ENCODE data around the gene FUT7. TPM values are rescaled to one million over a fixed set of nuclear protein-coding genes. Genes with fewer than 3 reads are reported as not detected.

Gene FUT7
- total and polyA plus RNA-seq, 9 of the 15 experiments (the other 6 are each of a cell fraction or from before 2014, with no cell fraction given): not detected

GRCh38 chr9:137062384-137062783 lies 30.5 kb upstream of the FUT7 start:
- no peaks in the 10 kb centered on the region for H3K9me1 ChIP-seq (ENCODE audit: control insufficient read depth, insufficient read depth, low read length)
- CTCF ChIA-PET (ENCODE audit: low intra/inter-chr PET ratio): no interaction called here
- no peak overlapping the region; a peak in 1 of 4 replicates for H3K9ac ChIP-seq (ENCODE audit: insufficient read depth in 1 of 2, low read depth in 2 of 2, low read length in 2 of 2)
- no peak overlapping the region for H3K27ac ChIP-seq (ENCODE audit: extremely low read depth, low read depth, low read length)
- in situ Hi-C loops (cut with MboI) (no loop called here), intact Hi-C loops (cut with micrococcal nuclease) (no loop called here)
- POLR2A ChIA-PET: interaction anchor here (0.5 kb wide), 1 partner anchor 186 kb away, joined by 5 read pairs; no protein-coding TSS in a partner anchor
- H3K4me2 ChIP-seq (ENCODE audit: insufficient read depth, low read length): no peak overlapping the region
- no peak for FAIRE-seq
- 0 out of 2 replicates have a peak, but pooled peaks cover 8% of the 10 kb centered on the region for H4K20me1 ChIP-seq (replicated peaks; ENCODE audit: control insufficient read depth, insufficient read depth, low read length)
- H3K79me2 ChIP-seq (ENCODE audit: control insufficient read depth, insufficient read depth, low read length): peaks cover 5% of the 10 kb centered on the region; the same call in 1 of the 3 replicates
- no peaks in the 10 kb centered on the region for H3K9me3 ChIP-seq (replicated peaks; ENCODE audit: control insufficient read depth, insufficient read depth, low read depth, low read length)
- H3K4me1 ChIP-seq (replicated peaks in 1 of 2; ENCODE audit: control insufficient read depth in 2 of 2, insufficient read depth in 2 of 2, low read length in 2 of 2): peaks cover 0 to 40% of the 10 kb centered on the region in 2 experiments; a peak in 2 of 5 replicates
- H3K27me3 ChIP-seq (ENCODE audit: control insufficient read depth in 2 of 2, insufficient read depth in 2 of 2, low read length in 2 of 2): no peaks in the 10 kb centered on the region
- no peak overlapping the region for H3K4me3 ChIP-seq
- peaks cover 33% of the 10 kb centered on the region; the same call in 2 of the 3 replicates for H3K36me3 ChIP-seq (ENCODE audit: control insufficient read depth, insufficient read depth, low read length)
- no peak overlapping the region for H2AFZ ChIP-seq (ENCODE audit: low read depth, low read length)
- BruUV-seq (replicated peaks): TSS peak; percentile 45
- no peak for DNase-seq (ENCODE audit: extremely low read depth in 1 of 4, low spot score in 3 of 4)
- 71% methylated on average over 13 of the region's 15 CpGs for WGBS (ENCODE audit: insufficient coverage, low coverage, missing lambda C conversion rate)
- no peak for TF ChIP-seq TAF9B (IDR thresholded peaks at IDR 0.05; ENCODE audit: partially characterized antibody)
- no peak for TF ChIP-seq ZNF311 (CRISPR knock-in tag; IDR thresholded peaks at IDR 0.05)
- no peak for TF ChIP-seq CREB1 (IDR thresholded peaks at IDR 0.05)
- no peak for TF ChIP-seq CREB1 (CRISPR knock-in tag; IDR thresholded peaks at IDR 0.05)
- no peak for TF ChIP-seq SIRT6 (IDR thresholded peaks at IDR 0.05; ENCODE audit: low read depth, low read length)
- no peak for TF ChIP-seq SLC30A9 (CRISPR knock-in tag; IDR thresholded peaks at IDR 0.05)
- no peak for TF ChIP-seq MTF1 (CRISPR knock-in tag; IDR thresholded peaks at IDR 0.05; ENCODE audit: borderline replicate concordance)
- TF ChIP-seq ZKSCAN1 (IDR thresholded peaks at IDR 0.05; ENCODE audit: low read depth, low read length): no peak
- no peak for TF ChIP-seq HDAC2 (IDR thresholded peaks at IDR 0.05)
- no peak for TF ChIP-seq KLF6 (CRISPR knock-in tag; IDR thresholded peaks at IDR 0.05; ENCODE audit: borderline replicate concordance)
- TF ChIP-seq PHF21A (IDR thresholded peaks at IDR 0.05; ENCODE audit: borderline replicate concordance, low read depth): no peak
- no peak for TF ChIP-seq ZNF695 (CRISPR knock-in tag; IDR thresholded peaks at IDR 0.05)
- no peak for TF ChIP-seq ZNF212 (CRISPR knock-in tag; IDR thresholded peaks at IDR 0.05)
- no peak for TF ChIP-seq SETDB1 (IDR thresholded peaks at IDR 0.05; ENCODE audit: low read length)
- no peak for TF ChIP-seq LCOR (CRISPR knock-in tag; IDR thresholded peaks at IDR 0.05)
- no peak for TF ChIP-seq L3MBTL2 (IDR thresholded peaks at IDR 0.05)
- TF ChIP-seq, protein P1, sequence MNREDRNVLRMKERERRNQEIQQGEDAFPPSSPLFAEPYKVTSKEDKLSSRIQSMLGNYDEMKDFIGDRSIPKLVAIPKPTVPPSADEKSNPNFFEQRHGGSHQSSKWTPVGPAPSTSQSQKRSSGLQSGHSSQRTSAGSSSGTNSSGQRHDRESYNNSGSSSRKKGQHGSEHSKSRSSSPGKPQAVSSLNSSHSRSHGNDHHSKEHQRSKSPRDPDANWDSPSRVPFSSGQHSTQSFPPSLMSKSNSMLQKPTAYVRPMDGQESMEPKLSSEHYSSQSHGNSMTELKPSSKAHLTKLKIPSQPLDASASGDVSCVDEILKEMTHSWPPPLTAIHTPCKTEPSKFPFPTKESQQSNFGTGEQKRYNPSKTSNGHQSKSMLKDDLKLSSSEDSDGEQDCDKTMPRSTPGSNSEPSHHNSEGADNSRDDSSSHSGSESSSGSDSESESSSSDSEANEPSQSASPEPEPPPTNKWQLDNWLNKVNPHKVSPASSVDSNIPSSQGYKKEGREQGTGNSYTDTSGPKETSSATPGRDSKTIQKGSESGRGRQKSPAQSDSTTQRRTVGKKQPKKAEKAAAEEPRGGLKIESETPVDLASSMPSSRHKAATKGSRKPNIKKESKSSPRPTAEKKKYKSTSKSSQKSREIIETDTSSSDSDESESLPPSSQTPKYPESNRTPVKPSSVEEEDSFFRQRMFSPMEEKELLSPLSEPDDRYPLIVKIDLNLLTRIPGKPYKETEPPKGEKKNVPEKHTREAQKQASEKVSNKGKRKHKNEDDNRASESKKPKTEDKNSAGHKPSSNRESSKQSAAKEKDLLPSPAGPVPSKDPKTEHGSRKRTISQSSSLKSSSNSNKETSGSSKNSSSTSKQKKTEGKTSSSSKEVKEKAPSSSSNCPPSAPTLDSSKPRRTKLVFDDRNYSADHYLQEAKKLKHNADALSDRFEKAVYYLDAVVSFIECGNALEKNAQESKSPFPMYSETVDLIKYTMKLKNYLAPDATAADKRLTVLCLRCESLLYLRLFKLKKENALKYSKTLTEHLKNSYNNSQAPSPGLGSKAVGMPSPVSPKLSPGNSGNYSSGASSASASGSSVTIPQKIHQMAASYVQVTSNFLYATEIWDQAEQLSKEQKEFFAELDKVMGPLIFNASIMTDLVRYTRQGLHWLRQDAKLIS (CRISPR knock-in tag; IDR thresholded peaks at IDR 0.05): no peak
- TF ChIP-seq MYBL2 (IDR thresholded peaks at IDR 0.05; ENCODE audit: low read depth): no peak
- TF ChIP-seq MYBL2 (CRISPR knock-in tag; IDR thresholded peaks at IDR 0.05; ENCODE audit: borderline replicate concordance): no peak
- ATAC-seq: no peak; the same call in 2 of the 3 replicates
